ENCODE results near the gene RAB29.

- TF ChIP-seq ZBTB21 (CRISPR knock-in tag; IDR thresholded peaks at IDR 0.05; ENCODE audit: borderline replicate concordance) (no peak), CTCF (IDR thresholded peaks at IDR 0.05) (no peak), JUN (CRISPR knock-in tag; IDR thresholded peaks at IDR 0.05) (no peak), E2F4 (CRISPR knock-in tag; IDR thresholded peaks at IDR 0.05; ENCODE audit: borderline replicate concordance, low read depth) (no peak), NFE2L1 (CRISPR knock-in tag; IDR thresholded peaks at IDR 0.05) (no peak), ELF4 (CRISPR knock-in tag; IDR thresholded peaks at IDR 0.05; ENCODE audit: low read depth) (no peak), AFF4 (CRISPR knock-in tag; IDR thresholded peaks at IDR 0.05; ENCODE audit: borderline replicate concordance) (no peak), E2F5 (CRISPR knock-in tag; IDR thresholded peaks at IDR 0.05) (no peak)
These were observed 8.0 kb downstream of the RAB29 start for GRCh38 chr1:205767248-205767647.

All from WTC11 (cell line).